Activated CD4-positive, alpha-beta T cell treated with anti-CD3 and anti-CD28 coated beads, Interleukin-10, Interleukin-2, amounts not matched to agents 100 ng/mL and 50 ng/mL, durations not matched to agents 16 hours and 8 hours (primary cell): ENCODE measurements around the gene KCNAB2.

ENCODE experiments used
- DNase-seq: peaks from one replicate; pipeline ENCODE4 v3.0.0-alpha.2; 2020

KCNAB2 gene

GRCh38 chr1:6033986-6034749 is 11.5 kb upstream of the KCNAB2 start:
- peak; percentile 34 for DNase-seq

GRCh38 chr1:6034750-6035096 is 11.0 kb upstream of the KCNAB2 start:
- DNase-seq, result no peak

- no peak for DNase-seq
Measured at GRCh38 chr1:6035303-6035702, 10.4 kb upstream of the KCNAB2 start.

GRCh38 chr1:6035719-6036118 is 10.0 kb upstream of the KCNAB2 start:
- no peak for DNase-seq

- DNase-seq, result peak; percentile 70
Measured at GRCh38 chr1:6037338-6037762, 8.3 kb upstream of the KCNAB2 start.

- no peak for DNase-seq
Measured at GRCh38 chr1:6038603-6039002, 7.1 kb upstream of the KCNAB2 start.

GRCh38 chr1:6039031-6039430 is 6.7 kb upstream of the KCNAB2 start:
- DNase-seq, result no peak

GRCh38 chr1:6040444-6040843 is 5.2 kb upstream of the KCNAB2 start:
- no peak for DNase-seq

- no peak for DNase-seq
Measured at GRCh38 chr1:6040861-6041415, 4.8 kb upstream of the KCNAB2 start.

GRCh38 chr1:6041432-6042062 is 4.1 kb upstream of the KCNAB2 start:
- DNase-seq, result peak; percentile 23

GRCh38 chr1:6043561-6043960 is 2.1 kb upstream of the KCNAB2 start:
- no peak for DNase-seq

- DNase-seq, result no peak
Measured at GRCh38 chr1:6044481-6045109, 1.1 kb upstream of the KCNAB2 start.

- no peak for DNase-seq
Measured at GRCh38 chr1:6045110-6045502, 582 bp upstream of the KCNAB2 start.

- no peak for DNase-seq
Measured at GRCh38 chr1:6046279-6046678, 591 bp downstream of the KCNAB2 start.

GRCh38 chr1:6048179-6048867 is 2.6 kb downstream of the KCNAB2 start:
- DNase-seq, result no peak

GRCh38 chr1:6049419-6049818 is 3.7 kb downstream of the KCNAB2 start:
- DNase-seq, result no peak

- DNase-seq, result no peak
Measured at GRCh38 chr1:6051423-6051822, 5.7 kb downstream of the KCNAB2 start.

GRCh38 chr1:6052543-6053205 is 7.0 kb downstream of the KCNAB2 start:
- peak; percentile 31 for DNase-seq

GRCh38 chr1:6053206-6053546 is 7.5 kb downstream of the KCNAB2 start:
- DNase-seq, result no peak

- no peak for DNase-seq
Measured at GRCh38 chr1:6054596-6054995, 8.9 kb downstream of the KCNAB2 start.

- DNase-seq, result no peak
Measured at GRCh38 chr1:6056572-6056948, 10.9 kb downstream of the KCNAB2 start.

GRCh38 chr1:6057170-6057845 is 11.6 kb downstream of the KCNAB2 start:
- DNase-seq, result no peak
